Mucosa of descending colon (tissue), 3 donors: Measurements from ENCODE around the gene WDR70. TPM values are rescaled to one million over a fixed set of nuclear protein-coding genes. Genes with fewer than 3 reads are reported as not detected.
"Not testable (repeated sequence)": the region's sequence is repeated elsewhere in the genome, so short reads cannot be mapped to it uniquely, and the experiment has no call there.

ENCODE experiments used
- ATAC-seq: fragments of 200-7000 bp; cut with Tn5 transposase; one replicate; pipeline ENCODE4 v1.9.1; 2020; ENCODE audit warnings: mild to moderate bottlenecking, moderate library complexity
- DNase-seq, 3 donors: peaks; one replicate each; pipeline ENCODE4 v3.0.0-alpha.2; 2020
- H3K36me3 ChIP-seq: fragments of 200-600 bp; one replicate; pipeline ENCODE4 v1.8.0; 2021; ENCODE audit warnings: low read depth, mild to moderate bottlenecking
- H3K4me1 ChIP-seq: fragments of 200-600 bp; one replicate; pipeline ENCODE4 v1.8.0; 2021; ENCODE audit warnings: low read depth, mild to moderate bottlenecking
- H3K4me3 ChIP-seq: fragments of 200-600 bp; one replicate; pipeline ENCODE4 v1.8.0; 2021; ENCODE audit warnings: mild to moderate bottlenecking
- H3K9me3 ChIP-seq: fragments of 200-600 bp; one replicate; pipeline ENCODE4 v1.8.0; 2021; ENCODE audit warnings: mild to moderate bottlenecking
- intact Hi-C, 2 donors: fragments of 100-400 bp; cut with DNase I in 1 of 2; cut with micrococcal nuclease in 1 of 2; formaldehyde crosslinking; loops; one replicate each; pipeline versions ENCODE4 v1.11.0 to v1.11.1; 2022; cut with DNase I, micrococcal nuclease
- total RNA-seq, 3 donors: library from RNA; stranded (reverse); fragmentation: NEBNext Ultra II Directional in 2 of 3; extraction: Animal tissue kit (Norgen Biotek cat#: 25700) in 2 of 3; gene quantifications; one replicate each; pipeline versions ENCODE4 v1.2.1 to v1.2.4, GENCODE V29; 2021 to 2023
- TF ChIP-seq, protein P1 (sequence below): fragments of 200-600 bp; IDR thresholded peaks from one replicate; pipeline ENCODE4 v1.8.0; 2022; ENCODE audit warnings: antibody characterized with exemption, mild to moderate bottlenecking
- donor health status: DM: no; HTN: no; CAD: no; lungs with moderate emphysema.
- donor health status: DM: no; HTN: no; CAD: no.
- donor health status: DM: no; HTN: yes; CAD: no.

The WDR70 gene
- total RNA-seq, 3 donors from 2014 or later, result 19.5 to 42.5 (median 38.0) TPM

DNA sequence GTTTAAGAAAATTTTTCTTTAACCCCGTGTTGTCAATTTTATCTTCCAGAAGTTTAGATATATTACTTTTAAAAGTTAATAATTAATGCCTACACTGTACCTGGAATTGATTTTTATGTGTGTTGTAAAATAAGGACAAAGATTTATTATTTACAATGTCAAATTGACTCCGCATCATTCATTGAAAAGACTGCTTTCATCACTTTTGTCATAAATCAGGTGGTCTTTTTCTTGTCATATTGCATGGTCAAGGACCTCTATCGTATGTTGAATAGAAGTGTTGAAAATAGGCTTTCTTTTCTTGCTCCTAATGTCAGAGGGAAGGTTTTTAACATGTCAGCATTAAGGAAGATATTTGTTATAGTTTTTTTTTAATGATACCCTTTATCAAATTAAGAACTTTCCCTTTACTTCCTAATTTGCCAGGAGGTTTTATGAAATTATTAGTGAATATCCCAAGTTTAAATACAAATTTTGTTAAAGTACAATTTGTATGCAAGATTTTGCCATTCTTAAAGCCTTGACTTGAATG is 92.6 kb downstream of the WDR70 start:
- ATAC-seq (no peak), DNase-seq (no peak)
- no peaks in the 10 kb centered on the region for H3K4me1 ChIP-seq
- no peaks in the 10 kb centered on the region for H3K36me3 ChIP-seq
- intact Hi-C loops, result no loop called here
- TF ChIP-seq, protein P1, sequence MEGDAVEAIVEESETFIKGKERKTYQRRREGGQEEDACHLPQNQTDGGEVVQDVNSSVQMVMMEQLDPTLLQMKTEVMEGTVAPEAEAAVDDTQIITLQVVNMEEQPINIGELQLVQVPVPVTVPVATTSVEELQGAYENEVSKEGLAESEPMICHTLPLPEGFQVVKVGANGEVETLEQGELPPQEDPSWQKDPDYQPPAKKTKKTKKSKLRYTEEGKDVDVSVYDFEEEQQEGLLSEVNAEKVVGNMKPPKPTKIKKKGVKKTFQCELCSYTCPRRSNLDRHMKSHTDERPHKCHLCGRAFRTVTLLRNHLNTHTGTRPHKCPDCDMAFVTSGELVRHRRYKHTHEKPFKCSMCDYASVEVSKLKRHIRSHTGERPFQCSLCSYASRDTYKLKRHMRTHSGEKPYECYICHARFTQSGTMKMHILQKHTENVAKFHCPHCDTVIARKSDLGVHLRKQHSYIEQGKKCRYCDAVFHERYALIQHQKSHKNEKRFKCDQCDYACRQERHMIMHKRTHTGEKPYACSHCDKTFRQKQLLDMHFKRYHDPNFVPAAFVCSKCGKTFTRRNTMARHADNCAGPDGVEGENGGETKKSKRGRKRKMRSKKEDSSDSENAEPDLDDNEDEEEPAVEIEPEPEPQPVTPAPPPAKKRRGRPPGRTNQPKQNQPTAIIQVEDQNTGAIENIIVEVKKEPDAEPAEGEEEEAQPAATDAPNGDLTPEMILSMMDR, result no peak
- no peak overlapping the region for H3K4me3 ChIP-seq
- peaks cover 6% of the 10 kb centered on the region for H3K9me3 ChIP-seq

DNA sequence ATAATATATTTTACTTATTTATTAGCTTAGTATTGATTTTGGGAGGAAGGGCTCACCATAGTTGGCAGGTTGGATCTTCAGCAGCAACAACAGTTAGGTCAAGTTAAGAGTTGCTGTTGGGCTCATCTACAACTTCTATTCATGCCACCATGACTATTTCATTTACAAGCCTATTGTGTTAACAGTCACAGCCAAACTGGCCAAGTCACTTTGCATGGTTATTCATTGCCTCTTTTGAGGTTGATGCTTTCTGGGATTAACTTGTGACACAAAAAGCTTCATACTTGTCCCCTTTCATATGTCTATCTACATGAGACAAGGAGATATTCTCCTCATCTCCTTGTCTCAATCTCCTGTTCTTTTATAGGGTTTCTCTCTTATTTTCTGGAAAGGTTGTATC is 98.3 kb downstream of the WDR70 start:
- Histone ChIP-seq H3K4me1 (no peaks in the 10 kb centered on the region), H3K9me3 (no peaks in the 10 kb centered on the region), H3K4me3 (no peak overlapping the region), H3K36me3 (no peaks in the 10 kb centered on the region)
- TF ChIP-seq, protein P1, result no peak
- DNase-seq (no peak), ATAC-seq (no peak)
- intact Hi-C loops, result no loop called here

DNA sequence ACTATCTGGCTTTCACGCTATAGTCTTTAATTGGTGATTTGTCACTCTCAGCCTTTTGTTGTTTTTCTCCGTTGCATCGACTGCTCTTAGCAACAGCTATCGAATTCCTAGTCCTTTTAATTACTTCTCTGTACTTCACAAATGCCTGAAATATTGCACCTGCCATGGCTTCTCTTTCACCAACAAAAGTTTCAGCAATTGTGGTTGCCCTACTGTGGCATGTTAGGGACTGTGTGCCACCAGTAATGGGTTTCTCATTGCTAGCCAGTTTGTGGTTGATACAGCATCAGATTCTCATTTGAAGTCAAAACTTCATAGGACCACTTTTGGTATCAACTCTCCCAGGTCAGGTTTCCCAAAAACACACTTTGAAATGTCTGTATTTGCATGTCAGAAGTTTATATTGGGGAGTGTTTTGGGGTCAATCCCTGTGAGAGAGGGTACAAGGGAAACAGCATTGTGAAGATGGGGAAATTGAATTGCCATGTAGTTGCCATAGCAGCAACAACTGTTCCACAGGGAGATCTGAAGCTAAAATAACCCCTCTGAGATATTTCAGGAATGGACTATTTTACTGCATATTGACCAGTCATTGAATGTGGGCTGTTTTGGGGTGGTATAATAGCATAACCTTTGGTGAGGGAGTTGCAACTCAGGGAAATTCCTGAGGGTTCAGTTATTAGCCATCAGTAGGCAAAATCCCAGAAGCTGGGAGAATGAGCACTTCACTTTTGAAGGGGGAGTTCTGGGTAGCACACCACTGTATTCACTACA is 99.2 kb downstream of the WDR70 start:
- intact Hi-C loops, result no loop called here
- ATAC-seq, result no peak
- Histone ChIP-seq H3K36me3 (no peaks in the 10 kb centered on the region), H3K4me1 (no peaks in the 10 kb centered on the region), H3K4me3 (no peak overlapping the region), H3K9me3 (no peaks in the 10 kb centered on the region)
- TF ChIP-seq, protein P1, result no peak
- DNase-seq, result no peak

DNA sequence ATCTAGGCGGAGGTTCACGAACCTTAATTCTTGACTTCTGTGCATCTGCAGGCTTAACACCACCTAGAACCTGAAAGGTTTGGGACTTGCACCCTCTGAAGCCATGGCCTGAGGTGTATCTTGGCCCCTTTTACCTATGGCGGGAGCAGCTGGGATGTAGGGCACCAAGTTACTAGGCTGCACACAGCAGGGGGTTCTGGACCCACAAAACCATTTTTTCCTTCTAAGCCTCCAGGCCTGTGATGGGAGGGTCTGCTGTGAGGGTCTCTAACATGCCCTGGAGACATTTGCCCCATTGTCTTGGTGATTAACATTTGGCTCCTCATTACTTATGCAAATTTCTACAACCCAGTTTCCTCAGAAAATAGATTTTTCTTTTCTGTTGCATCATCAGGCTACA is 102.3 kb downstream of the WDR70 start:
- H3K4me1 ChIP-seq, H3K4me3 ChIP-seq, ATAC-seq, H3K36me3 ChIP-seq, H3K9me3 ChIP-seq, DNase-seq, intact Hi-C loops: not testable (repeated sequence)

DNA sequence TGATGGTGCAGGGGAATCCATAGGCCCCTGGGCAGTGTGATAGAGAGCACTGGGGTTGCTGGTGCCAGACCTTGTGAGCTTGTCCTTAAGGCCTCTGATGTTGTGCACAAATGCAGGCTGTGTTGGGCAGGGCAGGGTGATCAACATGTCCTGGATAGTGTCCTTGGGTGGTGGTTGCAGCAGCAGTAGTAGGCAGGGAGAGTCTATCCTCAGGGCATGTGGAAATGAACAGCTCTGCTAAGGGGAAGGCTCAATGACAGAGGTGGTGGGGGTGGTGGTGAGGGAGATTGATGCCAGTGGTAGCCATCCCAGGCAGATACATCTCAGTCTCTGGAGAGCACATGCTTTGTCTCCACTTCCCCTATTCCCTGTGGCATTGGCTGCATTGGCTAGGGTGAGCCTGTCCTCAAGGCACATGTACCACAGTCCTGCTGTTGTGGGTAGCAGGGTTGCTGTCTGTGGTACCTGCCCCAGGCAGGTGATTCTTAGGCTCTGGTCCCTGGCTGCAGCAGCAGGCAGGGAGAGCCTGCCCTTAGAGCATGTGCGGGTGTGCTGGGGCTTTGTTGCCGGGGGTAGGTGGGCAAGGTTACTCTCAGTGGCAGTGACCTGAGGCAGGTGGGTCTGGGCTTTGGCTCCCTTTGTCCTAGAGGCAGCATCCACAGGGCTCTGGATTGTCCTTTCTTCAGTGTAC is 111.1 kb downstream of the WDR70 start:
- Histone ChIP-seq H3K9me3 (no peaks in the 10 kb centered on the region), H3K4me3 (no peak overlapping the region), H3K36me3 (no peaks in the 10 kb centered on the region), H3K4me1 (peaks cover 4% of the 10 kb centered on the region)
- intact Hi-C loops, result no loop called here
- ATAC-seq (no peak), DNase-seq (no peak)
- TF ChIP-seq, protein P1, result no peak

DNA sequence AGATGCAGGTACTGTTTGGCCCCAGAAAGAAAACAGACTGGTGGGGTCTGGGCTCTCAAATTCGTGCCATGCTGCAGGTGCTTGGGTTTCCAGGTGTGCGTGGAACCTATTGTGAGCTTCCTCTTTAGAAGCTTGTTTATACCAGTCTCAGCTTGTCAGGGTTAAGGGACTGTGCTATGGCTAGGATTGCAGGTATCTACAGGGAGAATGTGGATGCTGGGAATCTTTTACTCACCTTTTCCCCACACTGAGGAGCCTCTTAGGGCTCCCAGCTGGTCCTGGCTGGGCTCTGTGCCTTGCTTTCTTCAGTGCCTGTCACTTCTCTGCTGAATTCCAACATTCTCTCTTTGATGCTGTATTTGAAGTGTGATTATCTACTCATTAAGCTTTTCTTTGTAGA is 111.8 kb downstream of the WDR70 start:
- intact Hi-C loops, result no loop called here
- Histone ChIP-seq H3K4me3 (no peak overlapping the region), H3K9me3 (no peaks in the 10 kb centered on the region), H3K4me1 (peaks cover 7% of the 10 kb centered on the region), H3K36me3 (no peaks in the 10 kb centered on the region)
- DNase-seq (no peak), ATAC-seq (no peak)
- TF ChIP-seq, protein P1, result no peak
